ENCODE measurements around the gene PLIN3. TPM values are rescaled to one million over a fixed set of nuclear protein-coding genes. Genes with fewer than 3 reads are reported as not detected.
"Not testable (repeated sequence)": the region's sequence is repeated elsewhere in the genome, so short reads cannot be mapped to it uniquely, and the experiment has no call there.

Gene PLIN3
- total RNA-seq, 2 donors from 2014 or later: 18.4 to 28.0 TPM

- WGBS, 2 donors: 71 to 98% methylated on average over 1 to 11 of the region's 11 CpGs
- TF ChIP-seq POLR2A (IDR thresholded peaks at IDR 0.05) (no peak), CTCF (IDR thresholded peaks at IDR 0.05) (no peak)
- Histone ChIP-seq H3K27ac (no peak overlapping the region), H3K4me3 (no peak overlapping the region), H3K9me3 (no peaks in the 10 kb centered on the region), H3K36me3 (replicated peaks in 1 of 2; ENCODE audit: insufficient read depth in 1 of 2, low read depth in 2 of 2) (peaks cover 0 to 9% of the 10 kb centered on the region in 2 donors), H3K4me1 (peaks cover 14% of the 10 kb centered on the region), H3K27me3 (no peaks in the 10 kb centered on the region)
- intact Hi-C loops (cut with DNase I): loop anchor here (5.0 kb wide), 1 partner anchor 42 kb away; no protein-coding TSS in a partner anchor
- DNase-seq (no peak), ATAC-seq (no peak)
Measured at GRCh38 chr19:4859697-4860096, 7.8 kb downstream of the PLIN3 start.

DNA sequence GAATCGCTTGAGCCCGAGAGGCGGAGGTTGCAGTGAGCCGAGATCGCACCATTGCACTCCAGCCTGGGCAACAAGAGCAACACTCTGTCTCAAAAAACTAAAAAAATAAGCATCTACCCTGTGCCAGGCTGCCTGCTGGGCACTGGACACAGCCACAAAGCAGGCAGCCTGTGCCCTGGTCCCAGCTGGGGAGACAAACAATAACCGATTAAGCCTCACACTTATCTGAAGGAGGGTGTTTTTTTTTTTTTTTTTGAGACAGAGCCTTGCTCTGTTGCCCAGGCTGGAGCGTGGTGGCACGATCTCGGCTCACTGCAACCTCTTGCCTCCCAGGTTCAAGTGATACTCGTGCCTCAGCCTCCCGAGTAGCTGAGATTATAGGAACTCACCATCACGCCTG is 11.0 kb downstream of the PLIN3 start:
- not testable (repeated sequence) for H3K9me3 ChIP-seq, DNase-seq, H3K4me1 ChIP-seq, H3K27me3 ChIP-seq, ATAC-seq, H3K27ac ChIP-seq, H3K4me3 ChIP-seq
- intact Hi-C loops (cut with DNase I): loop anchor here (5.0 kb wide), 1 partner anchor 39 kb away; no protein-coding TSS in a partner anchor
- 77 to 89% methylated on average over 7 to 12 of the region's 12 CpGs for WGBS, 2 donors
- H3K36me3 ChIP-seq (replicated peaks in 1 of 2; ENCODE audit: insufficient read depth in 1 of 2, low read depth in 2 of 2): peaks cover 0 to 11% of the 10 kb centered on the region in 2 donors

- DNase-seq; H3K9me3 ChIP-seq; H3K36me3 ChIP-seq (replicated peaks in 1 of 2; ENCODE audit: insufficient read depth in 1 of 2, low read depth in 2 of 2); H3K4me3 ChIP-seq; ATAC-seq; H3K4me1 ChIP-seq; H3K27me3 ChIP-seq; H3K27ac ChIP-seq; intact Hi-C loops (cut with DNase I): not testable (repeated sequence)
- 84 to 94% methylated on average over 8 of the region's 8 CpGs for WGBS, 2 donors
Measured at GRCh38 chr19:4853506-4853905, 14.0 kb downstream of the PLIN3 start.

DNA sequence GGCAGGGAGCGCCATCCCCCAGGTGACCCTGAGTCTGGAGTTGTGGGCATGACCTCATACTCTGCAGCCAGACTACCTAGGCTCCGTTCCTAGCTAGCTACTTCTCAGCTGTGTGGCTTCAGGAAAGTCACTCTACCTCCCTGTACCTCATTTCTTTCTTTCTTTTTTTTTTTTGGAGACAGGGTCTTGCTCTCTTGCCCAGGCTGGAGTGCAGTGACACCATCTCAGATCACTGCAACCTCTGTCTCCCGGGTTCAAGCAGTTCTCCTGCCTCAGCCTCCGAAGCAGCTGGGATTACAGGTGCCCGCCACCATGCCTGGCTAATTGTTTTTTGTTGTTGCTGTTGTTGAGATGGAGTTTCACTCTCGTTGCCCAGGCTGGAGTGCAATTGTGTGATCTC is 15.0 kb downstream of the PLIN3 start:
- no peaks in the 10 kb centered on the region for H3K27me3 ChIP-seq
- DNase-seq (no peak), ATAC-seq (no peak)
- H3K9me3 ChIP-seq: no peaks in the 10 kb centered on the region
- peaks cover 0 to 2% of the 10 kb centered on the region in 2 donors for H3K36me3 ChIP-seq (replicated peaks in 1 of 2; ENCODE audit: insufficient read depth in 1 of 2, low read depth in 2 of 2)
- WGBS, 2 donors: 87 to 91% methylated on average over 6 of the region's 6 CpGs
- intact Hi-C loops (cut with DNase I): no loop called here
- no peak for TF ChIP-seq POLR2A (IDR thresholded peaks at IDR 0.05)
- no peak for TF ChIP-seq CTCF (IDR thresholded peaks at IDR 0.05)
- H3K4me3 ChIP-seq: no peak overlapping the region
- H3K27ac ChIP-seq: no peak overlapping the region
- peaks cover 3% of the 10 kb centered on the region for H3K4me1 ChIP-seq

- no peaks in the 10 kb centered on the region for H3K9me3 ChIP-seq
- peak; percentile 60 to 80 (median 70) for DNase-seq
- H3K4me1 ChIP-seq: peaks cover 3% of the 10 kb centered on the region
- H3K4me3 ChIP-seq: no peak overlapping the region
- 75 to 81% methylated on average over 36 to 40 of the region's 42 CpGs for WGBS, 2 donors
- H3K27me3 ChIP-seq: no peaks in the 10 kb centered on the region
- no peak overlapping the region for H3K27ac ChIP-seq
- no peak for TF ChIP-seq POLR2A (IDR thresholded peaks at IDR 0.05)
- TF ChIP-seq CTCF (IDR thresholded peaks at IDR 0.05): peak; percentile 63 to 98 (median 73)
- intact Hi-C loops (cut with DNase I): no loop called here
- peaks cover 0 to 5% of the 10 kb centered on the region in 2 donors for H3K36me3 ChIP-seq (replicated peaks in 1 of 2; ENCODE audit: insufficient read depth in 1 of 2, low read depth in 2 of 2)
- ATAC-seq: peak; percentile 77
Measured at GRCh38 chr19:4851551-4852290, 15.7 kb downstream of the PLIN3 start.

GRCh38 chr19:4849019-4849418 is 18.4 kb downstream of the PLIN3 start:
- ATAC-seq (no peak), DNase-seq (no peak)
- H3K27me3 ChIP-seq: no peaks in the 10 kb centered on the region
- no peak overlapping the region for H3K27ac ChIP-seq
- H3K4me1 ChIP-seq: no peaks in the 10 kb centered on the region
- TF ChIP-seq CTCF (IDR thresholded peaks at IDR 0.05) (no peak), POLR2A (IDR thresholded peaks at IDR 0.05) (no peak)
- intact Hi-C loops (cut with DNase I): loop anchor here (5.0 kb wide), 1 partner anchor 37 kb away; no protein-coding TSS in a partner anchor
- no peak overlapping the region for H3K4me3 ChIP-seq
- no peaks in the 10 kb centered on the region for H3K9me3 ChIP-seq
- WGBS, 2 donors: 81 to 85% methylated on average over 7 of the region's 7 CpGs
- H3K36me3 ChIP-seq (replicated peaks in 1 of 2; ENCODE audit: insufficient read depth in 1 of 2, low read depth in 2 of 2): peaks cover 0 to 3% of the 10 kb centered on the region in 2 donors
